Endodermal cell (in vitro differentiated cells): ENCODE results near the gene PHC1. TPM values are rescaled to one million over a fixed set of nuclear protein-coding genes. Genes with fewer than 3 reads are reported as not detected.

Experiments
- DNase-seq: peaks from one replicate; pipeline ENCODE4 v3.0.0-alpha.2; 2017
- H3K27ac ChIP-seq: 2 replicates; pipeline ENCODE4 v1.5.1; 2013; ENCODE audit warnings: mild to moderate bottlenecking, low read depth, low read length, moderate library complexity
- H3K27me3 ChIP-seq: 2 replicates; pipeline ENCODE4 v1.6.1; 2013; ENCODE audit warnings: mild to moderate bottlenecking, low read length, moderate library complexity; ENCODE audit not compliant: insufficient read depth, control insufficient read depth, poor library complexity, severe bottlenecking
- H3K36me3 ChIP-seq: 2 replicates; pipeline ENCODE4 v1.7.0; 2013; ENCODE audit warnings: mild to moderate bottlenecking, low read length, moderate library complexity; ENCODE audit not compliant: control insufficient read depth, insufficient read depth
- H3K4me1 ChIP-seq: one replicate; pipeline ENCODE4 v1.7.0; 2013; ENCODE audit warnings: low read length; ENCODE audit not compliant: control insufficient read depth, insufficient read depth
- H3K4me3 ChIP-seq: 2 replicates; pipeline ENCODE4 v1.5.1; 2013; ENCODE audit warnings: mild to moderate bottlenecking, low read length, moderate library complexity
- H3K9ac ChIP-seq: 2 replicates; pipeline ENCODE4 v1.6.1; 2013; ENCODE audit warnings: mild to moderate bottlenecking, low read length, moderate library complexity; ENCODE audit not compliant: poor library complexity, severe bottlenecking; ENCODE audit errors: extremely low read depth
- H3K9me3 ChIP-seq: 2 replicates; pipeline ENCODE4 v1.6.1; 2013; ENCODE audit warnings: mild to moderate bottlenecking, low read length, moderate library complexity; ENCODE audit not compliant: control insufficient read depth
- H3K27ac Mint-ChIP-seq: 2 replicates; pipeline ENCODE4 v1.8.0; 2020; ENCODE audit warnings: mixed read lengths
- H3K27me3 Mint-ChIP-seq: 2 replicates; pipeline ENCODE4 v1.8.0; 2021; ENCODE audit warnings: mild to moderate bottlenecking, mixed read lengths; ENCODE audit not compliant: insufficient read depth
- H3K36me3 Mint-ChIP-seq: 2 replicates; pipeline ENCODE4 v1.8.0; 2020; ENCODE audit warnings: low read depth, mixed read lengths
- H3K4me1 Mint-ChIP-seq: 2 replicates; pipeline ENCODE4 v1.8.0; 2020; ENCODE audit warnings: mixed read lengths
- H3K4me3 Mint-ChIP-seq: 2 replicates; pipeline ENCODE4 v1.8.0; 2020; ENCODE audit warnings: mild to moderate bottlenecking, moderate library complexity, mixed read lengths
- H3K9me3 Mint-ChIP-seq: 2 replicates; pipeline ENCODE4 v1.8.0; 2020; ENCODE audit warnings: mild to moderate bottlenecking, mixed read lengths
- WGBS, 2 experiments: methylation state at CpG; one replicate each; pipeline versions ENCODE4 v1.1.5 to v1.1.7; 2013; ENCODE audit warnings: missing lambda C conversion rate in 2 of 2, mixed read lengths in 1 of 2; ENCODE audit not compliant: insufficient coverage in 1 of 2, insufficient read length in 1 of 2; 5-methylcytosine and 5-hydroxymethylcytosine counted together
- total RNA-seq, 2 donors: library from RNA; stranded (reverse); fragmentation: NEBNext Ultra II Directional in 1 of 2; extraction: Animal tissue kit (Norgen Biotek cat#: 25700) in 1 of 2; gene quantifications; 2 replicates in 1 of 2; 3 replicates in 1 of 2; pipeline ENCODE4 v1.2.1, GENCODE V29; 2021
- TF ChIP-seq, protein P1 (sequence below): fragments of 200-600 bp; sonication (generic); conservative IDR thresholded peaks from 2 replicates; pipeline ENCODE4 v1.5.0; 2021; ENCODE audit warnings: antibody characterized with exemption, mild to moderate bottlenecking

The PHC1 gene
- total RNA-seq, 2 donors from 2014 or later = 100 to 538 TPM

- Histone ChIP-seq H3K4me3 (no peak overlapping the region), H3K9ac (no peak overlapping the region), H3K9me3 (no peaks in the 10 kb centered on the region), H3K36me3 (no peaks in the 10 kb centered on the region), H3K4me1 (no peaks in the 10 kb centered on the region), H3K27ac (no peak overlapping the region), H3K27me3 (no peaks in the 10 kb centered on the region)
- H3K4me1 Mint-ChIP-seq = peaks cover 21% of the 10 kb centered on the region
- WGBS, 2 experiments = 87 to 93% methylated on average over 2 to 3 of the region's 3 CpGs
- no peak for DNase-seq
- TF ChIP-seq, protein P1, sequence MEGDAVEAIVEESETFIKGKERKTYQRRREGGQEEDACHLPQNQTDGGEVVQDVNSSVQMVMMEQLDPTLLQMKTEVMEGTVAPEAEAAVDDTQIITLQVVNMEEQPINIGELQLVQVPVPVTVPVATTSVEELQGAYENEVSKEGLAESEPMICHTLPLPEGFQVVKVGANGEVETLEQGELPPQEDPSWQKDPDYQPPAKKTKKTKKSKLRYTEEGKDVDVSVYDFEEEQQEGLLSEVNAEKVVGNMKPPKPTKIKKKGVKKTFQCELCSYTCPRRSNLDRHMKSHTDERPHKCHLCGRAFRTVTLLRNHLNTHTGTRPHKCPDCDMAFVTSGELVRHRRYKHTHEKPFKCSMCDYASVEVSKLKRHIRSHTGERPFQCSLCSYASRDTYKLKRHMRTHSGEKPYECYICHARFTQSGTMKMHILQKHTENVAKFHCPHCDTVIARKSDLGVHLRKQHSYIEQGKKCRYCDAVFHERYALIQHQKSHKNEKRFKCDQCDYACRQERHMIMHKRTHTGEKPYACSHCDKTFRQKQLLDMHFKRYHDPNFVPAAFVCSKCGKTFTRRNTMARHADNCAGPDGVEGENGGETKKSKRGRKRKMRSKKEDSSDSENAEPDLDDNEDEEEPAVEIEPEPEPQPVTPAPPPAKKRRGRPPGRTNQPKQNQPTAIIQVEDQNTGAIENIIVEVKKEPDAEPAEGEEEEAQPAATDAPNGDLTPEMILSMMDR = no peak
- H3K4me3 Mint-ChIP-seq = no peak overlapping the region
- H3K27ac Mint-ChIP-seq = no peak overlapping the region
- no peaks in the 10 kb centered on the region for H3K27me3 Mint-ChIP-seq
- H3K36me3 Mint-ChIP-seq = peaks cover 16% of the 10 kb centered on the region
- H3K9me3 Mint-ChIP-seq = peaks cover 29% of the 10 kb centered on the region
Measured at GRCh38 chr12:8903646-8904045, 10.7 kb upstream of the PHC1 start.

DNA sequence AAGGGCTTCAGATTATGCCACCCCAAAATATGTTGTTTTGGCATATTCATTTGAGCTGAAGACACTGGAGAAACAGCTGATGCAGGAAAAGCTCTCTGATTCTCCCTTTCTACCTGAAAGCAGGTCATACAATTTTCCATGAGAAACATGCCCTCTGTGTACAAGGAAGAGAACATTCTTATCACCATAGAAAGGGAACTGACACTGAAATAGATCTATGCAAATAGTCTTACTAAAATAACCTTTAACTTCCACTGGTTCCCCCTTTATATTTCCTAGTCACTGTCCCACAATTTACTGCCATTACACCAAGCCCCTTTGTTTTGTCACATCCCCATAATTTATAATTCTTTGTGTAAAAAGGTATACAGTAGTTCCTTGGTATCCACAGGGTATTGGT, 9.6 kb upstream of the PHC1 start:
- Mint-ChIP-seq H3K27me3 (no peaks in the 10 kb centered on the region), H3K27ac (no peak overlapping the region), H3K9me3 (peaks cover 29% of the 10 kb centered on the region), H3K4me3 (no peak overlapping the region), H3K36me3 (peaks cover 15% of the 10 kb centered on the region), H3K4me1 (peaks cover 21% of the 10 kb centered on the region)
- H3K36me3 ChIP-seq = no peaks in the 10 kb centered on the region
- no peak for DNase-seq
- no peaks in the 10 kb centered on the region for H3K27me3 ChIP-seq
- H3K4me3 ChIP-seq = no peak overlapping the region
- H3K9me3 ChIP-seq = no peaks in the 10 kb centered on the region
- H3K9ac ChIP-seq = no peak overlapping the region
- TF ChIP-seq, protein P1 = no peak
- no peak overlapping the region for H3K27ac ChIP-seq
- no peaks in the 10 kb centered on the region for H3K4me1 ChIP-seq

- Histone ChIP-seq H3K27ac (no peak overlapping the region), H3K9ac (no peak overlapping the region), H3K4me3 (no peak overlapping the region), H3K4me1 (no peaks in the 10 kb centered on the region), H3K9me3 (no peaks in the 10 kb centered on the region), H3K27me3 (no peaks in the 10 kb centered on the region), H3K36me3 (no peaks in the 10 kb centered on the region)
- TF ChIP-seq, protein P1 = peak; percentile 12
- Mint-ChIP-seq H3K4me3 (no peak overlapping the region), H3K4me1 (peaks cover 30% of the 10 kb centered on the region), H3K27ac (peak overlapping the region; percentile 82), H3K9me3 (peaks cover 21% of the 10 kb centered on the region), H3K36me3 (peaks cover 11% of the 10 kb centered on the region), H3K27me3 (no peaks in the 10 kb centered on the region)
- WGBS, 2 experiments = 90% methylated on average over 9 to 10 of the region's 10 CpGs
- DNase-seq = peak; percentile 74
Measured at GRCh38 chr12:8905546-8905945, 8.8 kb upstream of the PHC1 start.
